GM13976 (cell line): ENCODE results near the gene SLC2A10.

Source experiments
- DNase-seq: peaks from one replicate; pipeline ENCODE4 v3.0.0; 2012; ENCODE audit warnings: low spot score
- in situ Hi-C: fragments of 300-500 bp; cut with MboI; formaldehyde crosslinking; loops from one replicate; pipeline ENCODE4 v1.12.0; 2022; ENCODE audit warnings: low sequenced_read_pairs, mixed read lengths, inconsistent platforms; ENCODE audit not compliant: unreplicated experiment
- TF ChIP-seq, protein P1 (sequence below): IDR thresholded peaks from 2 replicates; pipeline ENCODE4 v1.5.1; 2012; ENCODE audit warnings: borderline replicate concordance, mild to moderate bottlenecking; ENCODE audit not compliant: insufficient read depth; ENCODE audit errors: extremely low read depth, missing control alignments, control extremely low read depth

SLC2A10 gene

DNA sequence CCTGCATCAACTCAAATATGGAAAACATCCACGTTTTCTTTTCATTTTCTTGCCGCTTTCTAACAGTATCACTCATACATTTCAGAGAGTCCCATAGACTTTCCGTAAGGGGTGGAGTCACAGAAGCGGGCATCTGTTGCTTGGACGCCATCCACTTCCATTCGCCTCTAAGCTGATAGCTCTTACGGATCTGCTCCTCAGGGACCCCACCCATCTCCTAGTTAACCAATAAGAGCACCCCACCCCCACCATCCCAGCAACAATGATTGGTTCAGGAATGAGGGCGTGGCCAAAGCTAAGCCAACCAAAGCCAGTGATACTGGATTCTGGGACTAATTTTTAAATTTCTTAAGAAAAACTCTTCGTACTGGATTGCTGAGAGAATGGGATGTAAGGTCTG, 42.4 kb downstream of the SLC2A10 start:
- no peak for DNase-seq
- TF ChIP-seq, protein P1, sequence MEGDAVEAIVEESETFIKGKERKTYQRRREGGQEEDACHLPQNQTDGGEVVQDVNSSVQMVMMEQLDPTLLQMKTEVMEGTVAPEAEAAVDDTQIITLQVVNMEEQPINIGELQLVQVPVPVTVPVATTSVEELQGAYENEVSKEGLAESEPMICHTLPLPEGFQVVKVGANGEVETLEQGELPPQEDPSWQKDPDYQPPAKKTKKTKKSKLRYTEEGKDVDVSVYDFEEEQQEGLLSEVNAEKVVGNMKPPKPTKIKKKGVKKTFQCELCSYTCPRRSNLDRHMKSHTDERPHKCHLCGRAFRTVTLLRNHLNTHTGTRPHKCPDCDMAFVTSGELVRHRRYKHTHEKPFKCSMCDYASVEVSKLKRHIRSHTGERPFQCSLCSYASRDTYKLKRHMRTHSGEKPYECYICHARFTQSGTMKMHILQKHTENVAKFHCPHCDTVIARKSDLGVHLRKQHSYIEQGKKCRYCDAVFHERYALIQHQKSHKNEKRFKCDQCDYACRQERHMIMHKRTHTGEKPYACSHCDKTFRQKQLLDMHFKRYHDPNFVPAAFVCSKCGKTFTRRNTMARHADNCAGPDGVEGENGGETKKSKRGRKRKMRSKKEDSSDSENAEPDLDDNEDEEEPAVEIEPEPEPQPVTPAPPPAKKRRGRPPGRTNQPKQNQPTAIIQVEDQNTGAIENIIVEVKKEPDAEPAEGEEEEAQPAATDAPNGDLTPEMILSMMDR, result no peak
- in situ Hi-C loops, result loop anchor here (25.0 kb wide), 1 partner anchor 635 kb away; no protein-coding TSS in a partner anchor

GRCh38 chr20:46752728-46753127, 43.3 kb downstream of the SLC2A10 start:
- DNase-seq, result peak; percentile 64
- in situ Hi-C loops, result loop anchor here (25.0 kb wide), 1 partner anchor 635 kb away; no protein-coding TSS in a partner anchor
- TF ChIP-seq, protein P1, result peak; percentile 34

GRCh38 chr20:46755483-46756413, 46.3 kb downstream of the SLC2A10 start:
- DNase-seq, result no peak
- TF ChIP-seq, protein P1, result no peak
- in situ Hi-C loops, result loop anchor here (25.0 kb wide), 1 partner anchor 632 kb away; no protein-coding TSS in a partner anchor

DNA sequence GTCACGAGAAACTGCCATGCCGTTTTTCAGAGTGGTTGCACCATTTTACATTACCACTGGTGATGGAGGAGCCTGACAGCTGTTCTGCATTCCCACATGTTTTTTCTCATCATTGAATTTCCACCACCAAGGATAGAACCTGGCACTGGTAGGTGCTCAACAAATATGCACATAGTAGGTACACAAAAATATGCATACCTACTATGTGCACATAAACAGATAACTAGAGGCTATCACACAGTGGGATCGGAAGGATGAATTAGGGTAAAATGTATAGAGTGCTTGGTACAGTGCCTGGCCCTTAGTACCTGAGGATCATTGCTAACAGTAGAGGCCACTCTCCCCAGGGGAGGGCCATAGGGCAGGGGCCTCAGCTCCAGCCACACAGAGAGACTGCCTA, 47.0 kb downstream of the SLC2A10 start:
- in situ Hi-C loops, result loop anchor here (25.0 kb wide), 1 partner anchor 631 kb away; no protein-coding TSS in a partner anchor

DNA sequence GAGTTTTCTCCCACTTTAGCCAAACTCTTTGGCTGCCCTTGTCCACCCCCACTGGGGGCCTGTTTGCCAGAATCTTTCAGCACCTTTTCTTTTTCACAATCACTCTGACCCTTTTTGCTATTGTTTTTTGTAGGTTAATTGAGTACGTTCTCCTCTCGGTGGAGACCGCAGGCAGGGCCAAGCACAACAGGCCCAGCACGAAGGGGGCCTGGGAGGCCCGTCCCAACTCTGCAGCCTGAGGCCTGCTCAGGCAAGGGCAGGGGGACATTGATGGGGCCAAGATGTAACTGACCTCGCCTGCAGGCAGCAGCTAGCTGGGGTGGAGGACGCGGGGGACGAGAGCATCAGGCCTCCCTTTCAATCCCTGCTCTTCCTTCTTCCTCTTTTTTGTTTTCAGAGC, 47.7 kb downstream of the SLC2A10 start:
- DNase-seq, result no peak
- TF ChIP-seq, protein P1, result no peak
- in situ Hi-C loops, result loop anchor here (25.0 kb wide), 1 partner anchor 630 kb away; no protein-coding TSS in a partner anchor

More for the DNA sequence above, 47.0 kb downstream of the SLC2A10 start:
- no peak for DNase-seq
- TF ChIP-seq, protein P1, result no peak

DNA sequence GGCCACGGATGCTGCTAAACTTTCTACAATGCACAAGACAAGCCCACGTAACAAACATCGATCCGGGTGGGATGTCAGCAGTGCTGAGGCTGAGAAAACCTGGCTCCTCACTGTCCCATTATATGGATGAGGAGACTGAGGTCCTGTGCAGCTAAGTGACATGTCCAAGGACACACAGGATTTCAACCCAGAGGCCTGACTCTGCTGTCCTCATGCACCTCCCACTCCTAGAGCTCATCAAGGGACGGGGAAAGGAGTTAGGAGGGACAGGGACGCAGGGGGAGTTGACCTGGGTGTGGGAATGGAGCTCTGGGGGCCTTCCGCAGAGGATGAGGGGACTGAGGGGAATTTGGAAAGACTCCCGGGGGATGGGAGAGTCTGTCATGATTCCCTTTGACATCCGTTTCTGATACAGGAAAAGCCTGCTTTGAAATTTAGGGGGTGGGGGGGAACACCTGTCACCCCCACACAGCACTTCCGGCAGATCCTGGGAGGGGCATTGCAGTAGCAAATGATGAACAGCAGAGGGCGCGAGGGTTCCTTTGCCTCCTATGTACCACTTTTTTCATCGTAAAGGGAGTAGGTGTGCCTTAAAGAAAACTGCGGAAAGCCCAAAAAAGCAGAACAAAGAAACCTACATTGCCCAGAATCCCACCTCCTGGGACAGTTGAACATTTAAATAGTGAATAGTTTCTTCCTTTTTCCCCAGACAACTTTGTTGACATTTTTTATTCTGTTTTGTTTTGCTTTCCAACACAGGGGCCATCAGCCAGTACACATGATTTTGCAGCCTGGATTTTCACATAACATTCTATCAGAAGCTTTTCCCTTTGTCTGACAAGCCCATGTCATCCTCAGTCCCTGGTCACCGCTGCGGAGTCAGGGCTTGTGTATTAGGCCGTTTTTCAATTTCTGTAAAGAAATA, 48.6 kb downstream of the SLC2A10 start:
- peak; percentile 84 for DNase-seq
- TF ChIP-seq, protein P1, result peak; percentile 87
- in situ Hi-C loops, result loop anchor here (25.0 kb wide), 1 partner anchor 629 kb away; no protein-coding TSS in a partner anchor
